Adrenal gland (tissue), 12 donors: Measurements from ENCODE around the gene SCN3A. TPM values are rescaled to one million over a fixed set of nuclear protein-coding genes. Genes with fewer than 3 reads are reported as not detected.
A peak's percentile ranks its signal among the peaks of the same experiment; 100 is the strongest.

ENCODE experiments used
- DNase-seq, 7 donors: peaks; one replicate each; pipeline ENCODE4 v3.0.0-alpha.2; 2019 to 2020
- H3K27ac ChIP-seq, 5 donors: fragments of 200-600 bp; sonication (generic) in 4 of 5; 1 replicate in 3 of 5; 2 replicates in 2 of 5; pipeline versions ENCODE4 v1.5.1 to v1.8.0; 2016 to 2020; ENCODE audit warnings: mild to moderate bottlenecking in 1 of 5
- H3K27me3 ChIP-seq: fragments of 200-600 bp; 2 replicates; pipeline ENCODE4 v1.8.0; 2021
- H3K36me3 ChIP-seq, 2 donors: fragments of 200-600 bp; replicated peaks in 1 of 2; 1 replicate in 1 of 2; 2 replicates in 1 of 2; pipeline versions ENCODE4 v1.5.1 to v1.8.0; 2018 to 2022
- H3K4me1 ChIP-seq, 2 donors: fragments of 200-600 bp; replicated peaks in 1 of 2; 1 replicate in 1 of 2; 2 replicates in 1 of 2; pipeline versions ENCODE4 v1.5.1 to v1.8.0; 2018 to 2021
- H3K4me3 ChIP-seq, 4 donors: fragments of 200-600 bp; sonication (generic) in 3 of 4; one replicate each; pipeline ENCODE4 v1.5.1; 2016 to 2018
- H3K9me3 ChIP-seq, 3 donors: fragments of 200-600 bp; sonication (generic) in 1 of 3; replicated peaks in 1 of 3; 1 replicate in 2 of 3; 2 replicates in 1 of 3; pipeline versions ENCODE4 v1.5.1 to v1.8.0; 2016 to 2021
- CTCF ChIP-seq, 6 experiments: fragments of 450-650 bp in 4 of 6; fragments of 200-600 bp in 2 of 6; sonication (generic) in 1 of 6; IDR thresholded peaks; 1 replicate in 5 of 6; 2 replicates in 1 of 6; pipeline versions ENCODE4 v1.5.1 to v1.8.0; 2016 to 2021; ENCODE audit warnings: antibody characterized with exemption in 6 of 6, mild to moderate bottlenecking in 2 of 6, moderate library complexity in 1 of 6
- POLR2A ChIP-seq, 2 donors: fragments of 450-650 bp; IDR thresholded peaks; one replicate each; pipeline ENCODE4 v1.6.1; 2017; ENCODE audit warnings: antibody characterized with exemption in 2 of 2, mild to moderate bottlenecking in 2 of 2, moderate library complexity in 1 of 2
- WGBS, 4 donors: extraction: QIAGEN DNeasy Blood & Tissue Kit in 2 of 4; methylation state at CpG; one replicate each; pipeline versions ENCODE4 v1.1.5 to v1.1.7; 2013 to 2017; 5-methylcytosine and 5-hydroxymethylcytosine counted together
- intact Hi-C, 2 donors: fragments of 100-400 bp; cut with DNase I; formaldehyde crosslinking; loops; one replicate each; pipeline versions ENCODE4 v1.14.1 to v1.15.0; 2022 to 2023
- polyA plus RNA-seq, 3 donors: library from polyadenylated mRNA; stranded (reverse); fragments of 200-250 nt in 2 of 3; fragments of 350-450 nt in 1 of 3; fragmentation: Illumina TruSeq in 1 of 3; extraction: RNeasy Lipid Tissue Mini Kit (QIAGEN cat#74804) in 1 of 3; gene quantifications; one replicate each; pipeline ENCODE4 v1.2.3, GENCODE V29; 2013 to 2014
- total RNA-seq, 9 donors: library from RNA; depleted of rRNA in 4 of 9; stranded (reverse); fragments of >200 nt in 4 of 9; fragments of 120-200 nt in 1 of 9; fragmentation: NEBNext Ultra II Directional in 1 of 9; extraction: Animal tissue kit (Norgen Biotek cat#: 25700) in 1 of 9; gene quantifications; one replicate each; pipeline versions ENCODE4 v1.1.0 to v1.2.4, GENCODE V29; 2013 to 2023
- donor health status: healthy with polysubstance abuse.
- donor health status: Bipolar disorder and iron deficiency.
- donor health status: DM: yes; HTN: yes; CAD: no.
- donor health status: DM: no; HTN: no; CAD: no.
- donor health status: DM: no; HTN: no; CAD: no.
- donor health status: DM: yes; HTN: yes; CAD: no.

The SCN3A gene
- total and polyA plus RNA-seq, 12 donors = 0.17 to 4.7 (median 0.90) TPM

DNA sequence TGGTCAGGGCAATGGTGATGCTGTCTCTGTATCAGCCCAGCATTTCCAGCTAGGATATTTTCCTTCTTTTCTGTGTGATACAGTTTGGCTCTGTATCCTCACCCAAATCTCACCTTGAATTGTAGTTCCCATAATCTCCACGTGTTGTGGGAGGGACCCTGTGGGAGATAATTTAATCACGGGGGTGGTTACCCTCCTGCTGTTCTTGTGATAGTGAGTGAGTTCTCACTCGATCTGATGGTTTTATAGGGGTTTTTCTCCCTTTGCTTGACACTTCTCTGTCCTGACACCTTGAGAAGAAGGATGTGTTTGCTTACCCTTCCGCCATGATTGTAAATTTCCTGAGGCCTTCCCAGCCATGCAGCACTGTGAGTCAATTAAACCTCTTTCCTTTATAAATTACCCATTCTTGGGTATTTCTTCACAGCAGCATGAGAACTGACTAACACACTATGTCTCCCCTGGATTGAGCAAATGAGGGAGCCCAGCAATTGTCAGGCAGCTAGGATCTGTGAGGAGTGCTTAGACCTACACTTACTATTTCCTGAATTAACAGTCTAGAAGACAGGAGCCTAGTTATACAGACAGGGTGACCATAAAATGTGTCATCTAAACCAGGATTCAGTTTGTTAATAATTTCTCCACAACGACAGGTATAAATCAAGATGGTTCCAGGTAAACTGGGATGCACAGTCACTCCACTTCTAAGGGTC, 41.4 kb upstream of the SCN3A start:
- no peak for TF ChIP-seq POLR2A (IDR thresholded peaks at IDR 0.05)
- TF ChIP-seq CTCF (IDR thresholded peaks at IDR 0.05) = no peak
- Histone ChIP-seq H3K36me3 (no peaks in the 10 kb centered on the region), H3K27me3 (no peaks in the 10 kb centered on the region), H3K4me3 (no peak overlapping the region), H3K4me1 (no peaks in the 10 kb centered on the region), H3K9me3 (no peaks in the 10 kb centered on the region), H3K27ac (no peak overlapping the region)
- WGBS, 4 donors = 32 to 40% (median 38%) methylated on average over 5 of the region's 5 CpGs
- DNase-seq = no peak
- intact Hi-C loops = loop anchor here (10.0 kb wide), 1 partner anchor 50 kb away; no protein-coding TSS in a partner anchor

GRCh38 chr2:165240916-165241315, 37.1 kb upstream of the SCN3A start:
- H3K36me3 ChIP-seq = no peaks in the 10 kb centered on the region
- no peaks in the 10 kb centered on the region for H3K27me3 ChIP-seq
- no peaks in the 10 kb centered on the region for H3K9me3 ChIP-seq
- no peak overlapping the region for H3K4me3 ChIP-seq
- H3K27ac ChIP-seq = no peak overlapping the region
- no peaks in the 10 kb centered on the region for H3K4me1 ChIP-seq
- DNase-seq = no peak
- WGBS, 4 donors = 65 to 86% (median 75%) methylated on average over 2 of the region's 2 CpGs
- no peak for TF ChIP-seq POLR2A (IDR thresholded peaks at IDR 0.05)
- TF ChIP-seq CTCF (IDR thresholded peaks at IDR 0.05) = no peak
- intact Hi-C loops = loop anchor here (10.0 kb wide), 1 partner anchor 54 kb away; no protein-coding TSS in a partner anchor

- peak overlapping the region in 1 of 5 donors; percentile 26 for H3K27ac ChIP-seq
- H3K4me3 ChIP-seq = no peak overlapping the region
- no peaks in the 10 kb centered on the region for H3K9me3 ChIP-seq
- intact Hi-C loops = loop anchor here (10.0 kb wide), 1 partner anchor 55 kb away; no protein-coding TSS in a partner anchor
- H3K4me1 ChIP-seq = no peaks in the 10 kb centered on the region
- H3K36me3 ChIP-seq = no peaks in the 10 kb centered on the region
- TF ChIP-seq POLR2A (IDR thresholded peaks at IDR 0.05) = no peak
- TF ChIP-seq CTCF (IDR thresholded peaks at IDR 0.05) = no peak
- 51 to 63% (median 56%) methylated on average over 4 of the region's 4 CpGs for WGBS, 4 donors
- no peaks in the 10 kb centered on the region for H3K27me3 ChIP-seq
- no peak for DNase-seq
Observed at GRCh38 chr2:165239856-165240515, 36.1 kb upstream of the SCN3A start.

GRCh38 chr2:165239230-165239629, 35.4 kb upstream of the SCN3A start, which contains the start of gene SCN2A:
Gene SCN2A, plus strand, starts transcription at chr2:165239414. Its CDS starts 56,410 bp downstream, at chr2:165295824.
- intact Hi-C loops = no loop called here
- H3K36me3 ChIP-seq = no peaks in the 10 kb centered on the region
- no peaks in the 10 kb centered on the region for H3K27me3 ChIP-seq
- peak in 3 of 7 donors; percentile 16 to 49 (median 17) for DNase-seq
- no peaks in the 10 kb centered on the region for H3K9me3 ChIP-seq
- 20 to 28% (median 24%) methylated on average over 3 of the region's 3 CpGs for WGBS, 4 donors
- no peak within 1 kb of the TSS for H3K4me3 ChIP-seq
- TF ChIP-seq CTCF (IDR thresholded peaks at IDR 0.05) = peak; percentile 42 to 73 (median 64)
- no peak for TF ChIP-seq POLR2A (IDR thresholded peaks at IDR 0.05)
- H3K4me1 ChIP-seq = no peaks in the 10 kb centered on the region
- peak within 1 kb of the TSS in 1 of 5 donors; percentile 26 for H3K27ac ChIP-seq
